ENCODE measurements around the gene LPAR1.
"Not testable (repeated sequence)": the region's sequence is repeated elsewhere in the genome, so short reads cannot be mapped to it uniquely, and the experiment has no call there.

The LPAR1 gene

DNA sequence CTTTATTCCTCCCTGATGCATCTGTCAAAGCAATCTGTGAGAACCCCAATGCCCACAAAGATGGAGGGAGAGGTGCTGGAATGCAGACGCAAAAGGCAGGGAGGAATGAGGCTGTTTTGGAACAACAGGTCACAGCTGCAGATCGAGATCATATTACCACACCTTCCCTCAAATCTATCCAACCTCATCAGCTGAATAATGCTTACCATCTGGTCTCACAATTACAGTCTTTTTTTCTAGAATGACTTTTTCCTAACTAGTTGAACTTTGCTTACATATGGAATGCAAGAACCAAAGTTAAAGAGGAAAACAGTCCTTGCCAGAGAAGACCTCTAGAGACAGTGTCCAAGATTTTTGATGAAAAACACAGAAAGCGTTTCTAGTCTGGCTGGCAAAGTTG lies 158.1 kb downstream of the LPAR1 start:
- DNase-seq, result no peak

DNA sequence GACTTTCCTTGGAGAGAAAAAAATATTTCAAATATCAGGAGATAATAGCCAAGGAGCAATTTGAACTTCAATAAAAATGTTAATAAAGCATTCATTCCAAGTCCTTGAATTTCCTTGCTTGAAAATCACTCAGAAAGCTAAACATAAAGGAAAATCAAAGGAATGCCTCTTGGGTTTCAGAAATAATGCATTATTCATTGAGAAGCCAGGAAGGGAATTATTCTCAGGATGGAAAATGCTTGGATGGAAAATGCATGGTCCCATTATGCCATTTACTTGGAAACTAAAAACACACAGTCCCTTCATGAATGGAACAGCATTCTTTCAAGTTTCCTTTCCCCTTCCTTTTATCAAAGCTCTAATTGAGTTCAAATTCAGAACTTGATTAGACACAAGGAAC lies 160.9 kb downstream of the LPAR1 start:
- DNase-seq, result no peak

DNA sequence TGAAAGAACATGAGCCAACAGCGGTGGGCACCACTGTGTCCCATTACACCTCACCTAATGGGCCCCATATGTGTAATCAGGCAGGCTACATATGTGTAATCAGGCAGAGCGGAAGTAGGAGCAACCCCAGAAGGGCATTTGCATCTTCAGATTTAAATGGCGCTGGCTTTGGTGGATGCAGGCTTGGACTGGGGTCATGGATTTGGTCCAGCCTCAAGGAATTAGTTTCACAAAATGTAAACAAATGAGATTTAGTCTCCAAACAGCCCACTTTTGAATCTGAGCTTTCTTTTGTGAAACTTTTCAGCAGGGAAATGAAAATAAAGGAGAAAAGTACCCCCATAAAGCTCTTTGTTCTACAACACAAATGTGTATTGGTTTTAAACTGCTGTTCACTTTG lies 161.3 kb downstream of the LPAR1 start:
- peak in 1 of 58 donors; percentile 4 for DNase-seq

DNA sequence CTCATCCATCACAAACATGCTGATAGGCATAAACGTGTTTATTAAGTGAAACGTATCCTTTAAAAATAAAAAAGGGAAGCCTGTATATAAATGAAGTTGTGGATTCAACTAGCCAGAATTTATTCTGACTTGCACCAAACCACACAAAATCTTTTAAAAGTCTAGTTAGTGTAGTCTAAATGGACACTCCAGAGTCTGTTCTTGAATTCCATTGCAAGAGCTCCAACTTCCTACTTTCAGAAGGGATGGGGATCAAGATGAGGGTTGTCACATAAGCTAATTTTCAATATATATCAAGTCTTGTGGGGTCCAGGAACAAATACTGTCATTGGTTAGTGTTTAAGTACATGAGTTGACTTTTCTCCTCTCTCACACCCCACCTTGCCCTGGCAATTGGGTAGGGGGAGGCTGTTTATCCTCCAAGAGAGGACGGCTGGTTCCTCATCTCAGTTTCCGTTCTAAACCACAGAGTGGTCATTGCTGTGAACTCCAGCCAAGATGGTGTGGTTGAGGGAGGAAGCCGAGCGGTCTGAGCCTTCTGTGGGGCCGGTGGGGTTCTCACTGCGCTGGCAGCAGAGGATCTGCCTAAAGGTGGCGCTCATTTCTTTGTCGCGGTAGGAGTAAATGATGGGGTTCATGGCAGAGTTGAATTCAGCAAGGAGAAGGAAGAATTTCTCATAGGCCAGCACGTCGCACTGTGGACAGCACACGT lies 163.2 kb downstream of the LPAR1 start:
- DNase-seq, result peak in 37 of 58 donors; percentile 3 to 62 (median 21)

DNA sequence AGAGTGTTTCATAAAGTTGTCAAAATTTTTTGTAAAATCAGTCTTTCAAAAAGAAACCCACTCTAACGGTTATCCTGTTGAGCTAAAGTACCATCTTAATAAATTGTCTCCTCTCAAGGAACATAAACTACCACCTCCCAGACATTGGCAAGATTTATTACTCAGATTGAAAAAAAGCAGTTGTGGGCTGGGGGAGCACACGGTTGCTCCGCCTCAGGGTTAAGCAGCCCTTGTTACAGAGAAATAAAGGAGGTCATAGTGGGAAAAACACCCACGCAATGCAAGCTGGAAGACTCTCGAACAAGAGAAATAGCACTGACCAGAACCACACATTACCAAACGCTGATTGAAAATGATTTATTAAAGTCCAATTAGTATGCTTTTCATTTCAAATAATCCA lies 165.3 kb downstream of the LPAR1 start:
- no peak for DNase-seq

DNA sequence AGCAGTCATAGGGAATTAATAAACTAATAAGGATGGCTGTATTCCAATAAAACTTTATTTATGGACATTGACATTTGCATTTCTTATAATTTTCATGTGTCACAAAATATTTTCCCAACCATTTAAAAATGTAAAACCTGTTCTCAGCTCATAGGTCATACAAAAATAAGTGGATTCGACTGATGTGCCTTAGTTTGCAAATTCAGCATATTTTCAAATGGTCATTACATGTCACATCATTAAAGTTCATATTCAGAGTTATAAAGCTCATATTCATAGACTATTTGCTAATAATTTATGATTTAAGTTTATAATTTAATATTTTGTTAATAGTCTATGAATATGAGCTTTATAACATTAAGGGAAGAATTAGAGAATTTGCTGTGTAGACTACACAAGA lies 166.5 kb downstream of the LPAR1 start:
- DNase-seq, result no peak

DNA sequence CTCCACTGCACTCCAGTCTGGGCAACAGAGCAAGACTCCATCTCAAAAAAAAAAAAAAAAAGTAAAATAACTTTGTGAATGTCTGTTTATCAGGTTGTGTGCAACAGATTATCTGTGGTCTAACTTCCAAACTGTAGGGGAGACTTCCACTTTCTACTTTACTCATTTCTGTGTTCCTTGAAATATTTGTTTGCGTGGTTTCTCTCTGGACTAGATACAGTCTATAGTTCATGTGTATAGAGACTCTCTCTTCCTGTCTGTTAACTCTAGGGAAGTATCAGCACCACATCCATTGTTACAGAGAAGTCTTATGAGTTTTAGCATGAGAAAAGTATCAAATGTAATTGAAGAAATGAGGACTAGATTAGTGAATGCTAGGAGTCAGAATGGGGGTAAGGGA lies 168.3 kb downstream of the LPAR1 start:
- no peak for DNase-seq

DNA sequence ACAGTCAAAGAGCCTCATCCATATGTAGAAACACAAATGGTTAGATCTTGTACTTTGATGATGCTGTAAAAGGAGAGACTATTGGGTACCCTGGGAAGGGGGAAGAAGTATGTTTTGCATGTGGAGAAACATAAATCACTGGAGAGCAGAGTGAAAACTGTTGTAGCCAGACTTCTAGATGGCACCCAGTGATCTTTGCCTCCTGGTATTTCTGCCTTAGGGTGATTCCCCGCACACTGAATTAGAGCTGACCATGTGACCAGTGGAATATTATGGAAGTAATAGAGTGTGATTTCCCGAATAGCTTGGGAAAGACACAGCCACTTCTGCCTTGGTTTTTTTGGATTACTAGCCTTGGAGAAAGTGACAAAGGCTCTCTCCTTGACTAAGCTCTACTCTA lies 174.3 kb downstream of the LPAR1 start:
- DNase-seq, result no peak

DNA sequence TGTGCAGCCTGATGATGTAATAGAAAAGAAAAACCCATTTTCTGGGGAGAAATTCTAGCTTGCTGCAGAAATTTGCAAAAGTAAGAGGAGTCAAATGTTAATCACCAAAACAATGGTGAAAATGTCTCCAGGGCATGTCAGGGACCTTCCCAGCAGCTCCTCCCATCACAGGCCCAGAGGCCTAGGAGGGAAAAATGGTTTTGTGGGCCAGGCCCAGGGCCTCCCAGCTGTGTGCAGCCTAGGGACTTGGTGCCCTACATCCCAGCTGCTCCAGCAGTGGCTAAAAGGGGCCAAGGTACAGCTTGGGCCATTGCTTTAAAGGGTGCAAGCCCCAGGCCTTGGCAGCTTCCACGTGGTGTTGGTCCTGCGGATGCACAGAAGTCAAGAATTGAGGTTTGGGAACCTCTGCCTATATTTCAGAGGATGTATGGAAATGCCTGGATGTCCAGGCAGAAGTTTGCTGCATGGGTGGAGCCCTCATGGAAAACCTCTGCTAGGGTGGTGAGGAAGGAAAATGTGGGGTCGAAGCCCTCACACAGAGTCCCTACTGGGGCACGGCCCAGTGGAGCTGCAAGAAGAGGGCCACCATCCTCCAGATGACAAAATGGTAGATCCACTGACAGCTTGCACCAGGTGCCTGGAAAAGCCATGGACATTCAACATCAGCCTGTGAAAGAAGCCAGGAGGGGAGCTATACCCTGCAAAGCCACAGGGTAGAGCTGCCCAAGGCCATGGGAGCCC lies 176.7 kb downstream of the LPAR1 start:
- not testable (repeated sequence) for DNase-seq

DNA sequence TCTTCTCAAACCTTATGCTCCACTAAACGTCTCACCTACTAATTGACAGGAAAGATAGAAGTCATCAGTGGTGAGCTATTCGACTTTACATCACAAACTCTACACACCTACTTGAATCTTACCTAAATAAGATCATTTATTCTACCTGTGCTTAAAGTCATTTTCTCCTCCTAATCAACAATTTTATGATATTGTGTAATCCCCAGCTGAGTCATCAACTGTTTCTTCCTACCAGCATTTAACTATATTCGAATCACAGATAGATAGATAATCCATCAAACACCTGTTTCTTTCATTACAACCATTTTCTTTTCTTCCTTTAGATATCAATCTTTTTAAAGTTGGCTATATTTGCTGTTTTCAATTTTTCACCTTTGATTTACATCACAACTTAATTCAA lies 181.5 kb downstream of the LPAR1 start:
- no peak for DNase-seq

DNA sequence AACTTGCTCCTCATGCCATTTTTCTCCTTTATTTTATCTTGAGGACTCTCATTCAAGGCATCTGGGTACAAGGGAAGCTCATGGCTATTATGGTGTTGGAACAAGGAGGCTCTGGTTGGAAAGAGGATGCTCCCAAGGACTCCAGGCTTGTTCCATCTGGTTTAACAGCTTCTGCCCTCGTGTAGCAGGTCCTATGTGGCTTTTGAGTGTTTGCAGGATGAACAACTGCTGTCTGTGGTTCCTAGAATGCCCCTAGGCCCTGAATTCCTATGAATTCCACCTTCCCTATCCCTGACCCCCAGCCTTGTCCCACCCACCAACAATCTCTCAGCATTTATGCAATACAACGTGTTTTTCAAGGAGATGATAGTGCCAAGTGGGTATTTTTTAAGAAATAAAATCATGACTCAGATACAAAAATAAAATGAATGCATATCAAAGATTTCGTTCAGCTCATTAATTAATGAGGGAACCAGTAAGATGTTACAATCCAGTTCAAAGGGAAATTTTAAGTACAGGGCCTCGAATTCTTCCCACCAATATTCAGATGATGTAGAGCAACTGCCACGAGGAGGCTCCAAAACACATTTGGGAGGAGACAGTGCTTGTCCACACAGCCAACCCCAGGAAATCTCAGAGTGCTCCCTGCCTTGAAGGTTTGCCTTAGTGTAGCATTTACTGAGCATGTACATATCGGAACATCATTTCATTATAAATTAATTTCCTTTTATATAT lies 187.7 kb downstream of the LPAR1 start:
- DNase-seq, result no peak

DNA sequence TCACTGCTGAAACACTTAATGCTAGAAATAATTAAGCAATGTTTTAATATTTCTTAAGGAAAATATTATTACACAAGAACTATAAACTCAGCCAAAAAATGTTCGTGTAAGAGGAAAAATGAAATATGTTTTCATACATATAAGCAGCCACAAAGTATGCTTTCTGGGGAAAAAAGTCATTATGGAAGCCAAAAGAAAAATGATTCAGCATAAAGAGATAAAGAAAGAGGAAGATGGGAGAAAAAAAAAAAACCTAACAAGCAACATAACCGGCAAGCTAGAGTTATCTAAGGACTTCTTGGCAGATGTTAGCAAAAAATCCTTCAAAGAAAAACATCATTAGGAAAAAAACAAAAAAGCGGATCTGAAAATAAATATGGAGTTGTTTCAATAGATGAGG lies 190.6 kb downstream of the LPAR1 start:
- no peak for DNase-seq

DNA sequence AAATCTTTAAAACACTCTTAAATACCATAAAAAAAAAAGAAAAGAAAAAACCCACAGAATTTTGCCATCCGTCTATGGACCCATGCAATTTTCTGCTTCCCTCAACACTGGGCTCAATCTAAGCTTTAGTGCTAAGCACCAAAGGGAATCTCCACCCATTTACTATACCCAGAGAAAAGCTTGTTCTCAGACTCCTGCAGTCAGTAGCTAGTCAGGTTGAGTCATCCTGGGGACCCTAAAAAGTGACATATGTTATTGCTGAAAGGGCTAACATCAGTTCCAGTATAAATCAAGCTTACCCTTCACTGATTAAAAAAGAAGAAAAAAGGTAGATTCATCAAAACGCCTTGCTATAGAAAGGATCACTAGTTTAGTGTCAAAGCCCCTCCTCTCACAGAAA lies 192.1 kb downstream of the LPAR1 start:
- no peak for DNase-seq

DNA sequence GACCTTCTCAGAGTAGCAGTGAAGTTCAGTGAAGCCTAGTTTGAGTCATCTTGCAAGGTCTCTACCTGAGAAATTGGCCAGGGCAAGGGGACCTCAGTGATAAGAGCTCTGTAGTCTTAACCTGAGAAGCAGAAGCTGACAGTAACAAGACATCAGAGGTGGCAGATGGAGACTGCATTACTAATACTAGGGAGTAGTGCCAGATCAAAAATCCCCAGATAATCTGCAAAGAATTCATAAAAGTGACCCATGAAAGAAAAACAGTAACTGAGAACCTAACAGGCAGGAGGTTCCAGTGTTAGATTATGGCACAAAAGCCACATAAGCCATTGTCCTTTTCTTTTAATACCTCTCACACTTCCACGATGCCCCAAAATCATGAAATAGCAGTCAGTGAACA lies 194.1 kb downstream of the LPAR1 start:
- no peak for DNase-seq

DNA sequence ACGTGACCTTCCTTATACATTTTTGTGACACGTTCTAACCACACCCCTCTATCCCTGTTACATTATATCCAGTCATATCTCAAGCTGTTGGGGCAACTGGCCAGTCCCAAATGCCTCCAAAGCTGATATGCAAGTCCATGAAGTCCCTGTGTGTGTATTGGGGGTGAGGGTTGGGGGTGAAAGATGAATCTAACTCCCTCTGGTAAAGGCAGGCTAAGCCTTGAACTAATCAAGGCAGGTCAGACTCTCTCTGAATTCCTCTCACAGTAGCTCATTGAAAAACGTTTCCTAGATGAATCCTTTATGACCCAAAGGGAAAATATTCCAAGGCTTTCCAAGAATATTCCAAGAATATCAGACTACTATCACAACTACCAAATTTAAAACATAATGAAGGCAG lies 195.3 kb downstream of the LPAR1 start:
- DNase-seq, result no peak

DNA sequence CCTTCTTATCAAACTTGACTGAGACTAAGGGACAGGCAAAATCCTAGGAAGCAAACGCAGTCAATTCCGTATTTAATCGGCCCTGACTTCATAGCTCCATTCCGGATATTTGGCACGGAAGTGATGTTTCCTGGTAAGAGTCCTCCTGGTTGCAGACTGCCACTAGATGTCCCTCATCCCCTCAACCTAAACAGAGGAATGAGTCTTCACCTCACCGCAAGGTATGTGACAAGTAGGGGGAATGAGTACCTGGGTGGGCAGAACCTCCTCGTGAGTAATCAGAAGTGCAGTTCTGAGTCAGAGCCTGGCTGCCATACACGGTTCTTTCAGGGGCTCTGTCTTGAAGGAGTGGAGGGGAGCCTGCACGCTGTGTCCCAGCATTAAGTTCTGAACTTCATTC lies 196.1 kb downstream of the LPAR1 start:
- DNase-seq, result no peak

DNA sequence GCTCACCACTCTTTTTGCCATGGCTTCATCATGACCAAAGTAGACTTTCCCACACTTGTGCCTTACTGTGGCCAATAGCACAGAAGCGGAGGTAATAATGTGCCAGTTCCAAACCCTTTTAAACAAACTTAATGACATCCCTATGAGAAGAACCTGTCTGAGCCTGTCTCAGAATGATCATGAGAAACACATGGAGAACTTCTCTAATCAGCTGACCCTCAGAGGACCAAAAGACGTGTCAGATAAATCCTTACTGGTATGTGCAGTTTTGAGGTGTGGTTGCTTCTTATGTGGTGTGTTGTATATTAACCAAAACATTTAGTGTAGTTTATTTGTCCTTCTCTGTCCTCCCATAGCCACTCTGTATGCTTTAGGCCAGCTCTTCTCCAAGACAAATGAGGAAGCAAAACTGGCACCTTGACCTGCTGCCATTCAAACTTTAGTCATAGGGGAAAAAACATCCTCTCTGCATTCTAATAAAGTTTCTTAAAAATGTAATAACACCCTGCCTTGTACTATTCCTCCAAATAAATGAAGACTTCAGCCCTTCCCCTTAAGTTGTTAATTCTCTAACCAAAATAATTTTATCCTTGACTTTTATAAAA lies 200.8 kb downstream of the LPAR1 start:
- DNase-seq, result no peak

DNA sequence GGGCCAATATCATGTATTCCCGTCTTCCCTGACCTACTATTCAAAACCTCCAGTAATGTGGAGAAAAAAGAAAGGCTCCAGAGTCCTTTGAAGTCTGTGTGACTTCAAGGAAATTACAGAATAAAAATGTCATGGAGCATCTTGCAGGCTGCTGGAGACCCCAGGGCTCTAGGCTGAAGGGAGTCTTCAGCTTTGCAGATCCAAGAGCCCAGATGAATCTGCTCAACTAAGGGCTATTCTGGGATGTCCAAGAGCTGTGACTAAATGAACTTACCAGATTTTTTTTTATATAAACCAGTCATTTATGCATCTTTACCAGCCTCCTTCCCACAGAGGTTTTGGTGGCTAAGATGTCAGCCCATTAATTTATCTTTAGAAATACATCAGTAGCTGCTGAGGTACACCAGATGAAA lies 202.4 kb downstream of the LPAR1 start:
- no peak for DNase-seq

DNA sequence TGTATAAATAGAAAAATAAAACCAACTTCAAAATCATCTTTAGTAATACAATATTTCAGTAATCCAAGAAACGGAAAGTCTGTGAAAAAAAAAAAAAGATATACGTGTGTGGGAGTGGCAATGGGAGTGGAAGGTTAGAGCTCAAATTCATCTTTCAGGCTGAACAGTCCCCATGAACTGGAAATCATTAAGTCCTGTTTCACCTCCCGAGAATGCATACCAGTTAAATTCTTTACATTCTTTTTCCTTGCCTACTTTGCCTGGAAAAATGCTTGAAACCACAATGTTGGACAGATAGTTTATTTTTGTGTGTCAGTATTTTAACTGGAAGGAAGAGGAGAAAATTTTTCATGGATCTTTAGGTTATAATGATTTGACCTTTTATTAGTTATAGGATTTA lies 202.9 kb downstream of the LPAR1 start:
- no peak for DNase-seq

DNA sequence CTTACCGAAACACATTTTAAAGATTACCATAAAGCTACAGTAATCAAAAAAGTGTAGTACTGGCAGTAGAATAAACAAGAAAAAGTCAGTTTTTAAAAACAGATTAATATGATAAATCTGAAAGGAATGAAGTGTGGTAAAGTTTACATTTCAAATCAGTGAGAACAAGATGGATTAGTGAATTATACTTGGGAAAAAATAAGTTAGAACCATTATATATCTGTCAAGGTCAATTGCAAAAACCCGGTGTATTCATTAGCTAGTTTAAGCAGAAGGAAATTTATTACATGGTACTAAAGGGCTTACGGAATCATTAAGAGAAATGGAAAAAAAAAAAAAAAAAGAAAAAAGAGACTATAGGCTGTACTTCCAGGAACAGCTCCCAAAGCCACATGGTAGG lies 205.3 kb downstream of the LPAR1 start:
- DNase-seq, result no peak

DNA sequence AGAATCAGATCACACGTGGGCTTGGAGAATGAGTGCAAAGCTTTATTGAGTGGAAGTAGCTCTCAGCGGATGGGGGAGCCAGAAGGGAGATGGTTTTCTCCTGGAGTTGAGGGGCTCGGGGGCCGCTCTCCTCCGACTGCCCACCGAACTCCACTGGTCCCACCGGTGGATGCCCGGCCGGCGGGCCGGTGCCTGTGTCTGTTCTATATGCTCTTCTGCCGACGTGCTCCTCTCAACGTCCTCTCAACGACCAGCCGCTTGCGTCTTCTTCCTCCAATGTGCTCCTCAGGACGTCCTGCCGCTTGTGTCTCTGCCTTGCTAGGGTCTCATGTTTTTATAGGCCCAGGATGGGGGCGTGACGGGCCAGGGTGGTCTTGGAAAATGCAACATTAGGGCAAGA lies 207.8 kb downstream of the LPAR1 start:
- DNase-seq, result no peak

DNA sequence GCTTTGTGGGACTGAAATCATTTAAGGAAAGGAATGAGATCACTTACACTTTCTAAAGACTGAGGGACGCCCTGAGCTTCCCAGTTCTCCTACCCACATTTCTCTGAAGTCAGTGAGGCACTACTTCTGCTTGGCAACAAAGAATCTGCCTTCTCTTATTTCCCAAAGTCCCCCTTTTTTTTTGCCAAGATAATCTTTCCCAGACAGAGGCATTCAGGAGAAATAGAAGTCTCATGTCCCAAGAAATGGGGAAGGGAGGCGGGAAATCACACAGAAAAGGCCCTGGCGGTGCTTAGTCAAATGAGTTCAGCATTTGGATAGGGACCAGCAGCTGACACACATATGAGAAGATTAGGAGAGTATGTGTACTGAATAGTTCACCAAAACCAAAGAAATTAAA lies 210.0 kb downstream of the LPAR1 start:
- DNase-seq, result peak in 20 of 58 donors; percentile 1 to 59 (median 12)
